ENCODE results near the gene RNU2-1.
"Not testable (repeated sequence)": the region's sequence is repeated elsewhere in the genome, so short reads cannot be mapped to it uniquely, and the experiment has no call there.

The RNU2-1 gene
- 0 reads per million in 2 experiments for total RNA-seq

GRCh38 chr17:43233877-43234276, at the start of gene RNU2-1:
Gene RNU2-1 (minus strand): TSS chr17:43233977.
- DNase-seq (ENCODE audit: low read depth) = not testable (repeated sequence)

- not testable (repeated sequence) for DNase-seq (ENCODE audit: low read depth)
Measured at GRCh38 chr17:43272914-43273313, 39.1 kb upstream of the RNU2-1 start.

- not testable (repeated sequence) for DNase-seq (ENCODE audit: low read depth)
Measured at GRCh38 chr17:43272483-43272882, 38.7 kb upstream of the RNU2-1 start.

- not testable (repeated sequence) for DNase-seq (ENCODE audit: low read depth)
Measured at GRCh38 chr17:43270552-43271504, 37.1 kb upstream of the RNU2-1 start.

GRCh38 chr17:43246456-43246855, 12.7 kb upstream of the RNU2-1 start:
- DNase-seq (ENCODE audit: low read depth) = not testable (repeated sequence)

- not testable (repeated sequence) for DNase-seq (ENCODE audit: low read depth)
Measured at GRCh38 chr17:43240596-43241352, 7.0 kb upstream of the RNU2-1 start.

GRCh38 chr17:43239597-43239996, 5.8 kb upstream of the RNU2-1 start:
- not testable (repeated sequence) for DNase-seq (ENCODE audit: low read depth)

GRCh38 chr17:43233263-43233662, 514 bp downstream of the RNU2-1 start:
- not testable (repeated sequence) for DNase-seq (ENCODE audit: low read depth)

GRCh38 chr17:43232021-43232699, 1.6 kb downstream of the RNU2-1 start:
- not testable (repeated sequence) for DNase-seq (ENCODE audit: low read depth)

- DNase-seq (ENCODE audit: low read depth) = not testable (repeated sequence)
Measured at GRCh38 chr17:43231205-43232020, 2.4 kb downstream of the RNU2-1 start.

- not testable (repeated sequence) for DNase-seq (ENCODE audit: low read depth)
Measured at GRCh38 chr17:43228020-43228782, 5.6 kb downstream of the RNU2-1 start, which contains the start of gene CCDC200. Gene CCDC200 (minus strand): TSS chr17:43228623. CDS start chr17:43228554, 69 bp downstream.

- no peak for DNase-seq (ENCODE audit: low read depth)
Measured at GRCh38 chr17:43226393-43226792, 7.4 kb downstream of the RNU2-1 start.

GRCh38 chr17:43224146-43224705, 9.6 kb downstream of the RNU2-1 start:
- no peak for DNase-seq (ENCODE audit: low read depth)

- DNase-seq (ENCODE audit: low read depth) = no peak
Measured at GRCh38 chr17:43220511-43221125, 13.2 kb downstream of the RNU2-1 start.

GRCh38 chr17:43219746-43220380, 13.9 kb downstream of the RNU2-1 start:
- DNase-seq (ENCODE audit: low read depth) = no peak

GRCh38 chr17:43219001-43219400, 14.8 kb downstream of the RNU2-1 start:
- no peak for DNase-seq (ENCODE audit: low read depth)

GRCh38 chr17:43217614-43218087, 16.1 kb downstream of the RNU2-1 start:
- DNase-seq (ENCODE audit: low read depth) = no peak

- DNase-seq (ENCODE audit: low read depth) = no peak
Measured at GRCh38 chr17:43216762-43217613, 16.8 kb downstream of the RNU2-1 start.
